Mammary epithelial cell (primary cell): ENCODE measurements around the gene MAML2.

ENCODE experiments used
- CTCF ChIP-seq, 2 donors: IDR thresholded peaks in 1 of 2; conservative IDR thresholded peaks in 1 of 2; 2 replicates each; pipeline ENCODE4 v1.5.1; 2011 to 2012; ENCODE audit warnings: inconsistent platforms in 2 of 2, low read length in 2 of 2, mild to moderate bottlenecking in 2 of 2, control low read depth in 1 of 2, low read depth in 1 of 2; ENCODE audit not compliant: insufficient read depth in 1 of 2; ENCODE audit errors: extremely low read depth in 1 of 2
- EZH2 ChIP-seq: IDR thresholded peaks from 2 replicates; pipeline ENCODE4 v1.6.1; 2012; ENCODE audit warnings: low read length, inconsistent platforms, borderline replicate concordance

GRCh38 chr11:96189351-96189750, 153.6 kb downstream of the MAML2 start:
- TF ChIP-seq CTCF (conservative IDR thresholded peaks at IDR 0.05 in 1 of 2, IDR thresholded peaks at IDR 0.05 in 1 of 2; ENCODE audit: extremely low read depth in 1 of 2, insufficient read depth in 1 of 2, low read depth in 1 of 2, low read length in 2 of 2) = no peak
- TF ChIP-seq EZH2 = no peak
